Ishikawa (cell line): ENCODE measurements around the gene CCDC194.

Source experiments
- CEBPB ChIP-seq: IDR thresholded peaks from 2 replicates; pipeline ENCODE4 v1.6.1; 2012
- CREB1 ChIP-seq: IDR thresholded peaks from 2 replicates; pipeline ENCODE4 v1.6.1; 2012; ENCODE audit warnings: low read depth
- EGR1 ChIP-seq: IDR thresholded peaks from 2 replicates; pipeline ENCODE4 v1.6.1; 2012
- EP300 ChIP-seq: IDR thresholded peaks from 2 replicates; pipeline ENCODE4 v1.6.1; 2012; ENCODE audit warnings: borderline replicate concordance
- NFIC ChIP-seq: IDR thresholded peaks from 2 replicates; pipeline ENCODE4 v1.6.1; 2012
- RAD21 ChIP-seq: IDR thresholded peaks from 2 replicates; pipeline ENCODE4 v1.6.1; 2012; ENCODE audit warnings: low read depth
- TAF1 ChIP-seq: IDR thresholded peaks from 2 replicates; pipeline ENCODE4 v1.6.1; 2012; ENCODE audit warnings: low read depth, mild to moderate bottlenecking
- TCF12 ChIP-seq: IDR thresholded peaks from 2 replicates; pipeline ENCODE4 v1.6.1; 2012; ENCODE audit warnings: low read depth
- YY1 ChIP-seq: IDR thresholded peaks from 2 replicates; pipeline ENCODE4 v1.6.1; 2012; ENCODE audit warnings: low read depth
- TF ChIP-seq, protein P1 (sequence below): IDR thresholded peaks from 2 replicates; pipeline ENCODE4 v1.6.1; 2012; ENCODE audit warnings: low read depth, mild to moderate bottlenecking
- TF ChIP-seq, protein P2 (sequence below): IDR thresholded peaks from 2 replicates; pipeline ENCODE4 v1.6.1; 2012
- TF ChIP-seq, protein P3 (sequence below): IDR thresholded peaks from 2 replicates; pipeline ENCODE4 v1.6.1; 2012

- TF ChIP-seq NFIC (no peak), TAF1 (no peak), CREB1 (no peak), EP300 (no peak), CEBPB (no peak), RAD21 (no peak), EGR1 (no peak), TCF12 (no peak), YY1 (no peak)
- TF ChIP-seq, protein P1, sequence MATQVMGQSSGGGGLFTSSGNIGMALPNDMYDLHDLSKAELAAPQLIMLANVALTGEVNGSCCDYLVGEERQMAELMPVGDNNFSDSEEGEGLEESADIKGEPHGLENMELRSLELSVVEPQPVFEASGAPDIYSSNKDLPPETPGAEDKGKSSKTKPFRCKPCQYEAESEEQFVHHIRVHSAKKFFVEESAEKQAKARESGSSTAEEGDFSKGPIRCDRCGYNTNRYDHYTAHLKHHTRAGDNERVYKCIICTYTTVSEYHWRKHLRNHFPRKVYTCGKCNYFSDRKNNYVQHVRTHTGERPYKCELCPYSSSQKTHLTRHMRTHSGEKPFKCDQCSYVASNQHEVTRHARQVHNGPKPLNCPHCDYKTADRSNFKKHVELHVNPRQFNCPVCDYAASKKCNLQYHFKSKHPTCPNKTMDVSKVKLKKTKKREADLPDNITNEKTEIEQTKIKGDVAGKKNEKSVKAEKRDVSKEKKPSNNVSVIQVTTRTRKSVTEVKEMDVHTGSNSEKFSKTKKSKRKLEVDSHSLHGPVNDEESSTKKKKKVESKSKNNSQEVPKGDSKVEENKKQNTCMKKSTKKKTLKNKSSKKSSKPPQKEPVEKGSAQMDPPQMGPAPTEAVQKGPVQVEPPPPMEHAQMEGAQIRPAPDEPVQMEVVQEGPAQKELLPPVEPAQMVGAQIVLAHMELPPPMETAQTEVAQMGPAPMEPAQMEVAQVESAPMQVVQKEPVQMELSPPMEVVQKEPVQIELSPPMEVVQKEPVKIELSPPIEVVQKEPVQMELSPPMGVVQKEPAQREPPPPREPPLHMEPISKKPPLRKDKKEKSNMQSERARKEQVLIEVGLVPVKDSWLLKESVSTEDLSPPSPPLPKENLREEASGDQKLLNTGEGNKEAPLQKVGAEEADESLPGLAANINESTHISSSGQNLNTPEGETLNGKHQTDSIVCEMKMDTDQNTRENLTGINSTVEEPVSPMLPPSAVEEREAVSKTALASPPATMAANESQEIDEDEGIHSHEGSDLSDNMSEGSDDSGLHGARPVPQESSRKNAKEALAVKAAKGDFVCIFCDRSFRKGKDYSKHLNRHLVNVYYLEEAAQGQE: no peak
- TF ChIP-seq, protein P2, sequence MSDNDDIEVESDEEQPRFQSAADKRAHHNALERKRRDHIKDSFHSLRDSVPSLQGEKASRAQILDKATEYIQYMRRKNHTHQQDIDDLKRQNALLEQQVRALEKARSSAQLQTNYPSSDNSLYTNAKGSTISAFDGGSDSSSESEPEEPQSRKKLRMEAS: no peak
- TF ChIP-seq, protein P3, sequence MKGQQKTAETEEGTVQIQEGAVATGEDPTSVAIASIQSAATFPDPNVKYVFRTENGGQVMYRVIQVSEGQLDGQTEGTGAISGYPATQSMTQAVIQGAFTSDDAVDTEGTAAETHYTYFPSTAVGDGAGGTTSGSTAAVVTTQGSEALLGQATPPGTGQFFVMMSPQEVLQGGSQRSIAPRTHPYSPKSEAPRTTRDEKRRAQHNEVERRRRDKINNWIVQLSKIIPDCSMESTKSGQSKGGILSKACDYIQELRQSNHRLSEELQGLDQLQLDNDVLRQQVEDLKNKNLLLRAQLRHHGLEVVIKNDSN: no peak
These were observed 12.3 kb upstream of the CCDC194 start for GRCh38 chr19:17406046-17406886.
